Neuronal stem cell (in vitro differentiated cells): Measurements from ENCODE around the gene TULP4.

Experiments
- DNase-seq: peaks from one replicate; pipeline ENCODE4 v3.0.0-alpha.2; 2013; ENCODE audit warnings: low spot score
- H2AFZ ChIP-seq: one replicate; pipeline ENCODE4 v1.6.1; 2013; ENCODE audit warnings: mild to moderate bottlenecking, low read length, inconsistent platforms
- H2AK5ac ChIP-seq: 2 replicates; pipeline ENCODE4 v1.6.1; 2013; ENCODE audit warnings: low read depth, mild to moderate bottlenecking, inconsistent platforms, low read length, moderate library complexity, mixed read lengths
- H2BK120ac ChIP-seq: 2 replicates; pipeline ENCODE4 v1.6.1; 2013; ENCODE audit warnings: low read depth, mild to moderate bottlenecking, inconsistent platforms, low read length, moderate library complexity, mixed read lengths
- H2BK12ac ChIP-seq: one replicate; pipeline ENCODE4 v1.6.1; 2013; ENCODE audit warnings: low read length, inconsistent platforms
- H2BK15ac ChIP-seq: 2 replicates; pipeline ENCODE4 v1.6.1; 2013; ENCODE audit warnings: mild to moderate bottlenecking, low read length, inconsistent platforms, mixed read lengths
- H2BK5ac ChIP-seq: one replicate; pipeline ENCODE4 v1.6.1; 2013; ENCODE audit warnings: inconsistent platforms, mild to moderate bottlenecking, low read length, moderate library complexity
- H3K14ac ChIP-seq: one replicate; pipeline ENCODE4 v1.6.1; 2013; ENCODE audit warnings: low read length, inconsistent platforms
- H3K18ac ChIP-seq: 2 replicates; pipeline ENCODE4 v1.6.1; 2013; ENCODE audit warnings: low read length, inconsistent platforms
- H3K23ac ChIP-seq: 2 replicates; pipeline ENCODE4 v1.6.1; 2013; ENCODE audit warnings: low read depth, mild to moderate bottlenecking, mixed read lengths, low read length, inconsistent platforms; ENCODE audit not compliant: poor library complexity
- H3K27ac ChIP-seq: replicated peaks from 3 replicates; pipeline ENCODE4 v1.5.1; 2013; ENCODE audit warnings: low read length, inconsistent platforms
- H3K27me3 ChIP-seq, 3 experiments: 2 replicates each; pipeline ENCODE4 v1.6.1; 2013; ENCODE audit warnings: low read length in 3 of 3, mild to moderate bottlenecking in 2 of 3, inconsistent platforms in 1 of 3, low read depth in 1 of 3, mixed read lengths in 1 of 3, moderate library complexity in 1 of 3; ENCODE audit not compliant: control insufficient read depth in 3 of 3, insufficient read depth in 3 of 3
- H3K36me3 ChIP-seq, 2 donors: replicated peaks in 1 of 2; 2 replicates each; pipeline ENCODE4 v1.6.1; 2013; ENCODE audit warnings: low read length in 2 of 2; ENCODE audit not compliant: control insufficient read depth in 2 of 2, insufficient read depth in 2 of 2
- H3K4ac ChIP-seq: 2 replicates; pipeline ENCODE4 v1.6.1; 2013; ENCODE audit warnings: inconsistent platforms, mild to moderate bottlenecking, low read length, moderate library complexity
- H3K4me1 ChIP-seq, 2 donors: 1 replicate in 1 of 2; 2 replicates in 1 of 2; pipeline ENCODE4 v1.6.1; 2013; ENCODE audit warnings: low read length in 2 of 2, low read depth in 1 of 2; ENCODE audit not compliant: control insufficient read depth in 2 of 2, insufficient read depth in 1 of 2
- H3K4me2 ChIP-seq: one replicate; pipeline ENCODE4 v1.6.1; 2013; ENCODE audit warnings: mild to moderate bottlenecking, low read length, inconsistent platforms; ENCODE audit not compliant: insufficient read depth, poor library complexity, severe bottlenecking
- H3K4me3 ChIP-seq, 2 donors: 2 replicates each; pipeline ENCODE4 v1.5.1; 2013; ENCODE audit warnings: low read length in 2 of 2, mild to moderate bottlenecking in 2 of 2, inconsistent platforms in 1 of 2, moderate library complexity in 1 of 2
- H3K79me1 ChIP-seq: one replicate; pipeline ENCODE4 v1.6.1; 2013; ENCODE audit warnings: low read depth, mild to moderate bottlenecking, inconsistent platforms, low read length, moderate library complexity
- H3K9ac ChIP-seq: one replicate; pipeline ENCODE4 v1.6.1; 2013; ENCODE audit warnings: mild to moderate bottlenecking, low read depth, low read length, inconsistent platforms; ENCODE audit not compliant: poor library complexity
- H3K9me3 ChIP-seq, 2 donors: replicated peaks in 1 of 2; 2 replicates each; pipeline versions ENCODE3 to v1.6.1; 2013; ENCODE audit warnings: low read length in 2 of 2, mild to moderate bottlenecking in 2 of 2, inconsistent platforms in 1 of 2, low read depth in 1 of 2, mixed read lengths in 1 of 2, moderate library complexity in 1 of 2; ENCODE audit not compliant: control insufficient read depth in 2 of 2, insufficient read depth in 1 of 2
- H4K8ac ChIP-seq: one replicate; pipeline ENCODE4 v1.6.1; 2013; ENCODE audit warnings: low read depth, mild to moderate bottlenecking, inconsistent platforms, low read length, moderate library complexity
- H4K91ac ChIP-seq: one replicate; pipeline ENCODE4 v1.6.1; 2013; ENCODE audit warnings: low read length, low read depth, mild to moderate bottlenecking, inconsistent platforms; ENCODE audit not compliant: poor library complexity
- WGBS, 2 donors: extraction: QIAGEN DNeasy Blood & Tissue Kit; methylation state at CpG; one replicate each; pipeline ENCODE4 v1.1.7; 2013; ENCODE audit warnings: missing lambda C conversion rate in 2 of 2, mixed read lengths in 1 of 2; ENCODE audit not compliant: insufficient read length in 2 of 2, insufficient replicate concordance in 1 of 2; ENCODE audit errors: extremely low coverage in 2 of 2; 5-methylcytosine and 5-hydroxymethylcytosine counted together

Gene TULP4

GRCh38 chr6:158290040-158290439 lies 22.2 kb upstream of the TULP4 start:
- Histone ChIP-seq H2BK12ac (no peak overlapping the region), H2AK5ac (no peak overlapping the region), H3K4ac (no peak overlapping the region), H2BK5ac (no peak overlapping the region), H3K23ac (no peak overlapping the region), H3K4me3 (no peak overlapping the region), H2BK120ac (no peak overlapping the region), H3K4me1 (peaks cover 5 to 9% of the 10 kb centered on the region in 2 donors), H3K27ac (no peak overlapping the region), H2BK15ac (no peak overlapping the region), H4K8ac (no peak overlapping the region), H2AFZ (no peak overlapping the region), H3K27me3 (no peaks in the 10 kb centered on the region), H4K91ac (no peak overlapping the region), H3K14ac (no peak overlapping the region), H3K18ac (no peak overlapping the region), H3K9ac (no peak overlapping the region), H3K9me3 (peaks cover 2 to 14% of the 10 kb centered on the region in 2 donors), H3K36me3 (peaks cover 0 to 35% of the 10 kb centered on the region in 2 donors), H3K4me2 (no peak overlapping the region), H3K79me1 (no peaks in the 10 kb centered on the region)
- WGBS, 2 donors = no CpG with 5 or more reads among the region's 3 CpGs
- no peak for DNase-seq

GRCh38 chr6:158290659-158291058 lies 21.6 kb upstream of the TULP4 start:
- no peak overlapping the region for H4K91ac ChIP-seq
- no peak overlapping the region for H3K4ac ChIP-seq
- H3K14ac ChIP-seq = no peak overlapping the region
- H3K27ac ChIP-seq = no peak overlapping the region
- H4K8ac ChIP-seq = no peak overlapping the region
- H2AFZ ChIP-seq = no peak overlapping the region
- H3K36me3 ChIP-seq = peaks cover 0 to 35% of the 10 kb centered on the region in 2 donors
- H3K4me1 ChIP-seq = peaks cover under 1 to 4% of the 10 kb centered on the region in 2 donors
- H3K9me3 ChIP-seq = peaks cover 2 to 14% of the 10 kb centered on the region in 2 donors
- H2AK5ac ChIP-seq = no peak overlapping the region
- H3K18ac ChIP-seq = no peak overlapping the region
- no peak overlapping the region for H3K9ac ChIP-seq
- H3K4me2 ChIP-seq = no peak overlapping the region
- H3K4me3 ChIP-seq = no peak overlapping the region
- DNase-seq = no peak
- WGBS, 2 donors = no CpG with 5 or more reads among the region's 3 CpGs
- H3K79me1 ChIP-seq = no peaks in the 10 kb centered on the region
- no peaks in the 10 kb centered on the region for H3K27me3 ChIP-seq
- no peak overlapping the region for H2BK120ac ChIP-seq
- no peak overlapping the region for H3K23ac ChIP-seq
- H2BK15ac ChIP-seq = no peak overlapping the region
- no peak overlapping the region for H2BK12ac ChIP-seq
- no peak overlapping the region for H2BK5ac ChIP-seq

- H2BK15ac ChIP-seq = no peak overlapping the region
- no peak overlapping the region for H3K23ac ChIP-seq
- no peak for DNase-seq
- no peak overlapping the region for H2BK120ac ChIP-seq
- H3K4ac ChIP-seq = no peak overlapping the region
- no peak overlapping the region for H3K4me2 ChIP-seq
- no peak overlapping the region for H2AFZ ChIP-seq
- WGBS, 2 donors = no CpG with 5 or more reads among the region's 3 CpGs
- H4K91ac ChIP-seq = no peak overlapping the region
- peaks cover 2 to 24% of the 10 kb centered on the region in 2 donors for H3K9me3 ChIP-seq
- no peak overlapping the region for H3K27ac ChIP-seq
- no peak overlapping the region for H3K18ac ChIP-seq
- no peak overlapping the region for H2AK5ac ChIP-seq
- H3K4me3 ChIP-seq = no peak overlapping the region
- H3K14ac ChIP-seq = no peak overlapping the region
- no peak overlapping the region for H2BK12ac ChIP-seq
- no peak overlapping the region for H2BK5ac ChIP-seq
- no peaks in the 10 kb centered on the region for H3K79me1 ChIP-seq
- H3K9ac ChIP-seq = no peak overlapping the region
- H3K4me1 ChIP-seq = no peaks in the 10 kb centered on the region
- peaks cover 0 to 39% of the 10 kb centered on the region in 2 donors for H3K36me3 ChIP-seq
- H4K8ac ChIP-seq = no peak overlapping the region
- H3K27me3 ChIP-seq = no peaks in the 10 kb centered on the region
Measured at GRCh38 chr6:158292016-158292415, 20.2 kb upstream of the TULP4 start.

GRCh38 chr6:158293122-158293521 lies 19.1 kb upstream of the TULP4 start:
- H3K18ac ChIP-seq = no peak overlapping the region
- no peak overlapping the region for H2BK12ac ChIP-seq
- no peak overlapping the region for H3K4me2 ChIP-seq
- H3K9ac ChIP-seq = no peak overlapping the region
- no CpG with 5 or more reads among the region's 1 CpG for WGBS, 2 donors
- H4K8ac ChIP-seq = no peak overlapping the region
- H4K91ac ChIP-seq = no peak overlapping the region
- no peaks in the 10 kb centered on the region for H3K79me1 ChIP-seq
- no peak overlapping the region for H2AFZ ChIP-seq
- no peak overlapping the region for H3K4ac ChIP-seq
- peaks cover 2 to 33% of the 10 kb centered on the region in 2 donors for H3K9me3 ChIP-seq
- no peak overlapping the region for H3K4me3 ChIP-seq
- H3K14ac ChIP-seq = no peak overlapping the region
- no peaks in the 10 kb centered on the region for H3K27me3 ChIP-seq
- H2AK5ac ChIP-seq = no peak overlapping the region
- H2BK15ac ChIP-seq = no peak overlapping the region
- no peaks in the 10 kb centered on the region for H3K4me1 ChIP-seq
- H3K36me3 ChIP-seq = peaks cover 0 to 36% of the 10 kb centered on the region in 2 donors
- no peak overlapping the region for H3K27ac ChIP-seq
- H3K23ac ChIP-seq = no peak overlapping the region
- no peak overlapping the region for H2BK120ac ChIP-seq
- no peak overlapping the region for H2BK5ac ChIP-seq
- no peak for DNase-seq
